ENCODE measurements around the gene ATRNL1. TPM values are rescaled to one million over a fixed set of nuclear protein-coding genes. Genes with fewer than 3 reads are reported as not detected.

The ATRNL1 gene
- total RNA-seq, 1 experiment from 2014 or later: 8.8 TPM

- CTCF ChIA-PET: interaction anchor here (1.3 kb wide), 1 partner anchor 25 kb away, joined by 3 read pairs; no protein-coding TSS in a partner anchor
- no TSS peak for BruUV-seq (replicated peaks)
Observed at GRCh38 chr10:115046686-115047236, 46.4 kb upstream of the ATRNL1 start.

DNA sequence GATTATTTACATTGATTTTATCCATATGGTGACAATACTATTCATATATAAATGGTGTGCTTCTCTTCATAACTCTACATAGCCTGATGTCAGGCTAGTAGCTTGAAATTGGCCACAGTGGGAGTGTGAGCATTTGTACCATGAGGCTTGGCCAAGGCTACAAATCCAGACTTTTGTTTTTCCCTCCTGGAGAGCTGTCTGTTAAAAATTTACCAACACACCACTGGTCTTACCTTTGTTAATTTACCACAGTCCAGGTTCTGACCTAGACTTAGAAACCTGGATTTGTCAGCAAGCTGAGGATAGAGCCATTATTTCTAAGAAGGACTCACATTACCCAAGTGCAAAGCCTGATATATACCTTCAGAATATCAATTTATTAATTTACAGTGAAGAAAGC, 45.5 kb upstream of the ATRNL1 start:
- intact Hi-C loops (cut with micrococcal nuclease; ENCODE audit: unreplicated experiment): no loop called here
- TF ChIP-seq, protein P1, sequence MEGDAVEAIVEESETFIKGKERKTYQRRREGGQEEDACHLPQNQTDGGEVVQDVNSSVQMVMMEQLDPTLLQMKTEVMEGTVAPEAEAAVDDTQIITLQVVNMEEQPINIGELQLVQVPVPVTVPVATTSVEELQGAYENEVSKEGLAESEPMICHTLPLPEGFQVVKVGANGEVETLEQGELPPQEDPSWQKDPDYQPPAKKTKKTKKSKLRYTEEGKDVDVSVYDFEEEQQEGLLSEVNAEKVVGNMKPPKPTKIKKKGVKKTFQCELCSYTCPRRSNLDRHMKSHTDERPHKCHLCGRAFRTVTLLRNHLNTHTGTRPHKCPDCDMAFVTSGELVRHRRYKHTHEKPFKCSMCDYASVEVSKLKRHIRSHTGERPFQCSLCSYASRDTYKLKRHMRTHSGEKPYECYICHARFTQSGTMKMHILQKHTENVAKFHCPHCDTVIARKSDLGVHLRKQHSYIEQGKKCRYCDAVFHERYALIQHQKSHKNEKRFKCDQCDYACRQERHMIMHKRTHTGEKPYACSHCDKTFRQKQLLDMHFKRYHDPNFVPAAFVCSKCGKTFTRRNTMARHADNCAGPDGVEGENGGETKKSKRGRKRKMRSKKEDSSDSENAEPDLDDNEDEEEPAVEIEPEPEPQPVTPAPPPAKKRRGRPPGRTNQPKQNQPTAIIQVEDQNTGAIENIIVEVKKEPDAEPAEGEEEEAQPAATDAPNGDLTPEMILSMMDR (IDR thresholded peaks at IDR 0.05; ENCODE audit: unreplicated experiment): no peak
- H3K27me3 Mint-ChIP-seq (ENCODE audit: unreplicated experiment): no peaks in the 10 kb centered on the region
- BruUV-seq (replicated peaks): no TSS peak
- no peak for DNase-seq
- H3K27ac Mint-ChIP-seq (ENCODE audit: unreplicated experiment): no peak overlapping the region
- no peaks in the 10 kb centered on the region for H3K36me3 Mint-ChIP-seq (ENCODE audit: insufficient read depth, unreplicated experiment)
- CTCF ChIA-PET: interaction anchor here (1.3 kb wide), 1 partner anchor 26 kb away, joined by 3 read pairs; no protein-coding TSS in a partner anchor
- H3K9me3 Mint-ChIP-seq (ENCODE audit: low read depth, unreplicated experiment): no peaks in the 10 kb centered on the region
- no peak overlapping the region for H3K4me3 Mint-ChIP-seq (ENCODE audit: low read depth, unreplicated experiment)
- no peaks in the 10 kb centered on the region for H3K4me1 Mint-ChIP-seq (ENCODE audit: low read depth, unreplicated experiment)

More at GRCh38 chr10:115046686-115047236, 46.4 kb upstream of the ATRNL1 start:
- Mint-ChIP-seq H3K27ac (ENCODE audit: unreplicated experiment) (no peak overlapping the region), H3K4me3 (ENCODE audit: low read depth, unreplicated experiment) (no peak overlapping the region), H3K27me3 (ENCODE audit: unreplicated experiment) (no peaks in the 10 kb centered on the region), H3K36me3 (ENCODE audit: insufficient read depth, unreplicated experiment) (no peaks in the 10 kb centered on the region), H3K4me1 (ENCODE audit: low read depth, unreplicated experiment) (no peaks in the 10 kb centered on the region), H3K9me3 (ENCODE audit: low read depth, unreplicated experiment) (no peaks in the 10 kb centered on the region)
- intact Hi-C loops (cut with micrococcal nuclease; ENCODE audit: unreplicated experiment): no loop called here
- DNase-seq: no peak
- TF ChIP-seq, protein P1 (IDR thresholded peaks at IDR 0.05; ENCODE audit: unreplicated experiment): no peak

GRCh38 chr10:115049318-115049717, 43.8 kb upstream of the ATRNL1 start:
- CTCF ChIA-PET: interaction anchor here (0.6 kb wide), 1 partner anchor 1224 kb away, joined by 3 read pairs; the partner anchor contains the start of gene GFRA1
- no TSS peak for BruUV-seq (replicated peaks)
- no peak overlapping the region for H3K27ac Mint-ChIP-seq (ENCODE audit: unreplicated experiment)
- DNase-seq: no peak
- H3K4me1 Mint-ChIP-seq (ENCODE audit: low read depth, unreplicated experiment): no peaks in the 10 kb centered on the region
- TF ChIP-seq, protein P1 (IDR thresholded peaks at IDR 0.05; ENCODE audit: unreplicated experiment): no peak
- H3K9me3 Mint-ChIP-seq (ENCODE audit: low read depth, unreplicated experiment): no peaks in the 10 kb centered on the region
- no peaks in the 10 kb centered on the region for H3K36me3 Mint-ChIP-seq (ENCODE audit: insufficient read depth, unreplicated experiment)
- intact Hi-C loops (cut with micrococcal nuclease; ENCODE audit: unreplicated experiment): no loop called here
- H3K4me3 Mint-ChIP-seq (ENCODE audit: low read depth, unreplicated experiment): no peak overlapping the region
- H3K27me3 Mint-ChIP-seq (ENCODE audit: unreplicated experiment): no peaks in the 10 kb centered on the region

DNA sequence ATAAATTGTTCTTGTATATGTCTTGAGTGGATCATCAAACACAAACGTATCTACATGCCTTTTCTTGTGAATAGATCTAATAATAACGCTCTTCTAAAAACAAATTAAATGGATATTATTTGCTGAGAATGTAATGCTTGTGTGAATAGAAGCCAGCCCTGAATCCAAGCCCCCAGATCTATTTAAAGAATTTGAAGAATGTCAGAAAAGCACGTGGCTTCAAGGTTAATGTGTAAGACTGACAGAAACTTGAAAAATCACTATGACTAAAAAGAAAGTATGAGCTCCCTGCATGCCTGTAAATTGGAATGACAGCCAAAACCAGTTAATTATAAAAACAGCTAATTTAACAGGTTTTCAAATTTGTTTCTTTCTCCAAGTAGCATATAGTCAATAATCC, 43.2 kb upstream of the ATRNL1 start:
- intact Hi-C loops (cut with micrococcal nuclease; ENCODE audit: unreplicated experiment): no loop called here
- H3K4me1 Mint-ChIP-seq (ENCODE audit: low read depth, unreplicated experiment): no peaks in the 10 kb centered on the region
- CTCF ChIA-PET: interaction anchor here (0.6 kb wide), 1 partner anchor 1223 kb away, joined by 3 read pairs; the partner anchor contains the start of gene GFRA1

More for the DNA sequence above, 43.2 kb upstream of the ATRNL1 start:
- Mint-ChIP-seq H3K27me3 (ENCODE audit: unreplicated experiment) (no peaks in the 10 kb centered on the region), H3K36me3 (ENCODE audit: insufficient read depth, unreplicated experiment) (no peaks in the 10 kb centered on the region), H3K4me3 (ENCODE audit: low read depth, unreplicated experiment) (no peak overlapping the region), H3K9me3 (ENCODE audit: low read depth, unreplicated experiment) (no peaks in the 10 kb centered on the region), H3K27ac (ENCODE audit: unreplicated experiment) (no peak overlapping the region)
- TF ChIP-seq, protein P1 (IDR thresholded peaks at IDR 0.05; ENCODE audit: unreplicated experiment): no peak
- no TSS peak for BruUV-seq (replicated peaks)
- no peak for DNase-seq

Measured in Calu3 (cell line).